ENCODE results near the gene HELQ. TPM values are rescaled to one million over a fixed set of nuclear protein-coding genes. Genes with fewer than 3 reads are reported as not detected.
A peak's percentile ranks its signal among the peaks of the same experiment; 100 is the strongest.

Gene HELQ
- total and polyA plus RNA-seq, 2 of the 13 experiments (the other 11 are each of a cell fraction or from before 2014, with no cell fraction given), result 6.6 to 10.8 TPM

GRCh38 chr4:83361416-83362103, 94.1 kb downstream of the HELQ start (continued):
- TF ChIP-seq ZBTB10 (CRISPR knock-in tag; IDR thresholded peaks at IDR 0.05; ENCODE audit: borderline replicate concordance) (no peak), ZNF432 (CRISPR knock-in tag; IDR thresholded peaks at IDR 0.05; ENCODE audit: borderline replicate concordance) (no peak), U2AF2 (IDR thresholded peaks at IDR 0.05; ENCODE audit: low read depth, low read length) (no peak), ZNF207 (IDR thresholded peaks at IDR 0.05; ENCODE audit: borderline replicate concordance) (no peak), SSRP1 (CRISPR knock-in tag; IDR thresholded peaks at IDR 0.05) (no peak), ZNF639 (CRISPR knock-in tag; conservative IDR thresholded peaks at IDR 0.05) (no peak), ZNF746 (CRISPR knock-in tag; IDR thresholded peaks at IDR 0.05) (no peak), ZNF687 (CRISPR knock-in tag; IDR thresholded peaks at IDR 0.05) (no peak), HMGA1 (CRISPR knock-in tag; conservative IDR thresholded peaks at IDR 0.05) (no peak), KLF11 (CRISPR knock-in tag; IDR thresholded peaks at IDR 0.05) (peak; percentile 26; the same call in 1 of the 2 replicates), CHCHD3 (CRISPR knock-in tag; IDR thresholded peaks at IDR 0.05) (no peak), WIZ (CRISPR knock-in tag; IDR thresholded peaks at IDR 0.05) (no peak), AHDC1 (CRISPR knock-in tag; IDR thresholded peaks at IDR 0.05; ENCODE audit: borderline replicate concordance) (peak; percentile 84; the same call in 1 of the 2 replicates)
